ENCODE data around the gene SOX18. TPM values are rescaled to one million over a fixed set of nuclear protein-coding genes. Genes with fewer than 3 reads are reported as not detected.

SOX18 gene
- total RNA-seq, 1 experiment from 2014 or later: not detected

DNA sequence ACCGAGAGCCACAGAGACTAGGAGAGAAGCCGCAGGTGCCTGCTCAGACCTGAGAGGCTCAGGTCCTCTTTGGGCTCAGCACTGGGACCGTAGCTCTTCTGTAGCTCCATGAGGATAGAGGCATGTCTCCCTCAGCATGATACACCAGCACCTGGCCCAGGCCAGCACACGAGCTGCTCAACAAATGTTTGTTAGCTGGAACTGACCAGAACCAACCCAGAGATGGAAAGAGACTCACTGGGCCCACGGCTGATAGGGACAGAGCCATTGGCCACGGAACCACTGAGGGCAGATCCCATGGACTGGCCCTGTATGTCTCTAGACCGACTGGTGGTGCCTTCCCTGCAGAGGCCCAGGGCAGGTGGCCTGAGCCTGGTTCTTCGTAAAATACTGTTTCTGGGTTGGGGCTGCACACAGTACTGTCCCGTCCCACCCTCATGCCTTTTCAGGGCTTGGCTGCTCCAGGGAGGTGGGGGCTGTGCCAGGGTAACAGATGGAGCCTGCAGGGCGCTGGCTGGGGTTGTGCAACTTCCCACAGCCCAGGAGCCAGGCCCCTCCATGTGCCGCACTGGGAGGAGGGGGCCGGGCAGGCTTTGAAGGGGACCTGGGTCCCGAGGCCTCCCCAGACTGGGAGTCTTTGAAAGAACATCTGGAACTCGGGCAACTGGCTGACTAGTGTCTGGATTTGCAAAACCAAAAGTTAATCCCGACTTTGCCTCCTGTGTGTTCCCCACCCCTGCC, 8.2 kb downstream of the SOX18 start:
- no TSS peak for BruUV-seq (replicated peaks)
- DNase-seq: no peak
- CTCF ChIA-PET: no interaction called here
- TF ChIP-seq, protein P1, sequence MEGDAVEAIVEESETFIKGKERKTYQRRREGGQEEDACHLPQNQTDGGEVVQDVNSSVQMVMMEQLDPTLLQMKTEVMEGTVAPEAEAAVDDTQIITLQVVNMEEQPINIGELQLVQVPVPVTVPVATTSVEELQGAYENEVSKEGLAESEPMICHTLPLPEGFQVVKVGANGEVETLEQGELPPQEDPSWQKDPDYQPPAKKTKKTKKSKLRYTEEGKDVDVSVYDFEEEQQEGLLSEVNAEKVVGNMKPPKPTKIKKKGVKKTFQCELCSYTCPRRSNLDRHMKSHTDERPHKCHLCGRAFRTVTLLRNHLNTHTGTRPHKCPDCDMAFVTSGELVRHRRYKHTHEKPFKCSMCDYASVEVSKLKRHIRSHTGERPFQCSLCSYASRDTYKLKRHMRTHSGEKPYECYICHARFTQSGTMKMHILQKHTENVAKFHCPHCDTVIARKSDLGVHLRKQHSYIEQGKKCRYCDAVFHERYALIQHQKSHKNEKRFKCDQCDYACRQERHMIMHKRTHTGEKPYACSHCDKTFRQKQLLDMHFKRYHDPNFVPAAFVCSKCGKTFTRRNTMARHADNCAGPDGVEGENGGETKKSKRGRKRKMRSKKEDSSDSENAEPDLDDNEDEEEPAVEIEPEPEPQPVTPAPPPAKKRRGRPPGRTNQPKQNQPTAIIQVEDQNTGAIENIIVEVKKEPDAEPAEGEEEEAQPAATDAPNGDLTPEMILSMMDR (IDR thresholded peaks at IDR 0.05; ENCODE audit: unreplicated experiment): no peak
- H3K27ac Mint-ChIP-seq (ENCODE audit: unreplicated experiment): no peak overlapping the region
- H3K4me1 Mint-ChIP-seq (ENCODE audit: low read depth, unreplicated experiment): peaks cover 21% of the 10 kb centered on the region
- H3K4me3 Mint-ChIP-seq (ENCODE audit: low read depth, unreplicated experiment): peak overlapping the region; percentile 22
- peaks cover 65% of the 10 kb centered on the region for H3K27me3 Mint-ChIP-seq (ENCODE audit: unreplicated experiment)
- H3K9me3 Mint-ChIP-seq (ENCODE audit: low read depth, unreplicated experiment): no peaks in the 10 kb centered on the region
- H3K36me3 Mint-ChIP-seq (ENCODE audit: insufficient read depth, unreplicated experiment): peaks cover 45% of the 10 kb centered on the region
- intact Hi-C loops (cut with micrococcal nuclease; ENCODE audit: unreplicated experiment): no loop called here

DNA sequence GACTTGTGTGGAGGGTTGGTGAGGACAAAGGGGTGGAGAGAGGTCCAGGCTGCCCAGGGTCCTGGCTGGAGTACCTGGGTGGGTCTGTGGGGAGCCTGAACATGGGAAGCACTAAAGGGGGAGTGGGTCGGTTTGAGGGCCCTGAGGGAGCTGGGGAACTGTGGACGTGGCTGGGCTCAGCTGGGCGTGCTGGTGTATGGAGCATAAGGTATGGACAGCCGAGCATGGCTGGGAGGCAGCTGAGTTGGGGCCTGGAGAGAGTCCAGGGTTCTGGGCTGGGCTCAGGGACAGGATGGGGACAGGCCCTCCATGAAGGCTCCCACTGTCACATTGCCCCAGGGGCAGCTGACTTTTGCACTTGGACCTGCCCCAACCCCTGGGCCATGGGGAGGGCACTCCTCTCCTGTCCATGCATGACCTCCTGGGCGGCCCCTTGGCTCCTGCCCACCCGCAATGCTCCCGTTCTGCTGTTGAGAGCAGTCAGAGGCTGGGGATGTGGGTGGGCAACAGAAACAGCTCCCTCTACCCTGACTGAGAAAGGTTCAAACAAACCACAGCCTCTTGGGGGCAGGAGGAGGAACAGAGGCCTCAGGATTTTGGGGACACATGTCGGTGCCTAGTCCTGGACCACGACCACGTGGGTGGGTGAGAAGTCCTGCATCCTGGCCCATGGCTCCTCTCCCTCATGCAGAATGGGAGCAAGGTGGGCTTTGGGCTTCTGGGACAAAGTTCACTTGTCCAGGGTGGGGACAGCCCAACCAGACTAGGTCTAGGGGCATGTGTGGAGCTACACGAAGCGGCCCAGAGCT, 9.0 kb downstream of the SOX18 start:
- no peak for DNase-seq
- intact Hi-C loops (cut with micrococcal nuclease; ENCODE audit: unreplicated experiment): no loop called here
- no TSS peak for BruUV-seq (replicated peaks)
- H3K27me3 Mint-ChIP-seq (ENCODE audit: unreplicated experiment): peaks cover 57% of the 10 kb centered on the region
- no peak overlapping the region for H3K4me3 Mint-ChIP-seq (ENCODE audit: low read depth, unreplicated experiment)
- CTCF ChIA-PET: interaction anchor here (0.7 to 2.4 kb wide), 3 partner anchors 14 to 79 kb away, joined by 4 to 33 read pairs (median 6); no protein-coding TSS in a partner anchor
- H3K36me3 Mint-ChIP-seq (ENCODE audit: insufficient read depth, unreplicated experiment): peaks cover 49% of the 10 kb centered on the region
- no peak overlapping the region for H3K27ac Mint-ChIP-seq (ENCODE audit: unreplicated experiment)
- H3K9me3 Mint-ChIP-seq (ENCODE audit: low read depth, unreplicated experiment): no peaks in the 10 kb centered on the region
- peaks cover 21% of the 10 kb centered on the region for H3K4me1 Mint-ChIP-seq (ENCODE audit: low read depth, unreplicated experiment)
- TF ChIP-seq, protein P1 (IDR thresholded peaks at IDR 0.05; ENCODE audit: unreplicated experiment): no peak

DNA sequence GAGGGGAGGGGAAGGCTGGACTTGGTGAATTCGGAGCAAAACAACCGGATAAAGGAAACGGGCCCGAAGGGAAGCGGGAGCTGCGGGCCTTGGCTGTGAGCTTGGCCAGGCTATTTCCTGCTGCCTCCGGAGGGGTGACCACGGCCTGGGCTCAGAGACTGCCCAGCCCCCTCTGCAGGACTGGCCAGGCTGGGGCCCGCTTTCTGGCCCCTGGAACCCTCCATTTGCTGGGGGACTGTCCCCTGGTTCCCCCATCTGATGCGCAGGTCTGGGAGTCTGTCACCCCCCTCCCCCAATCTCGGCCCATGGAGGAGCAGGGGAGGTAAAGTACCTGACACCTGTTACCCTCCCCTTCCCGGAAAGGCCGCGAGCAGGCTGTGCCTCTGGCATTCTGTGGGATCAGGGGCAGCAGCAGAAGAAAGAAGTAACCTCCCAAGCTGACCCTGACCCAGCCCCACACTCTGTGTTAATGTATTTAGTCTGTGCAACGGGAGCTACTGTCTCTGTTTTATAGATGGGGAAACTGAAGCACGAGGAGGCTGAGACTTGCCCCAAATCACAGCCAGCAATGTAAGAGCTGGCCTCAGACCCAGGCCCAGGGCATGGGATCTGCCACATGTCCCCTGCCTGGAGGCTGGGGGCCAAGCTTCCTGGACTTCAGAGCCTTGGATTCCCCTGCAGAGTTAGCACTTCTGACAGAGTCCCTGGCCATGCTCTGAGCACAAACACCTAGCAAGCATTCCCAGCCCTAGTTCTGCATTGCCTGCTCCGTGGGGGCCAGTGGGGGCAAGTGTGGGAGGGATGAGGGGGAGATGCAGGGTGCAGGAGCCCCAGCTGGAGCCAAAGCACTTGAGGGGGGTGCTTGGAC, 9.9 kb downstream of the SOX18 start:
- peak overlapping the region; percentile 77 for H3K4me3 Mint-ChIP-seq (ENCODE audit: low read depth, unreplicated experiment)
- TF ChIP-seq, protein P1 (IDR thresholded peaks at IDR 0.05; ENCODE audit: unreplicated experiment): no peak
- no TSS peak for BruUV-seq (replicated peaks)
- DNase-seq: no peak
- peaks cover 48% of the 10 kb centered on the region for H3K27me3 Mint-ChIP-seq (ENCODE audit: unreplicated experiment)
- H3K4me1 Mint-ChIP-seq (ENCODE audit: low read depth, unreplicated experiment): peaks cover 12% of the 10 kb centered on the region
- H3K36me3 Mint-ChIP-seq (ENCODE audit: insufficient read depth, unreplicated experiment): peaks cover 49% of the 10 kb centered on the region
- CTCF ChIA-PET: interaction anchor here (0.5 to 2.5 kb wide), 18 partner anchors 11 to 502 kb away, joined by 3 to 33 read pairs (median 7); partner anchors contain the start of genes LKAAEAR1, PRPF6, SAMD10 and TCEA2
- intact Hi-C loops (cut with micrococcal nuclease; ENCODE audit: unreplicated experiment): loop anchor here (5.0 kb wide), 1 partner anchor 83 kb away; no protein-coding TSS in a partner anchor
- no peak overlapping the region for H3K27ac Mint-ChIP-seq (ENCODE audit: unreplicated experiment)
- H3K9me3 Mint-ChIP-seq (ENCODE audit: low read depth, unreplicated experiment): no peaks in the 10 kb centered on the region

Measured in Calu3 (cell line).